OCI-LY1 (cell line): ENCODE measurements around the gene NACC1.

Source experiments
- H2AFZ ChIP-seq: fragments of 200-600 bp; sonication (generic), shearing (Covaris generic); 2 replicates; pipeline ENCODE4 v1.6.0; 2014; ENCODE audit warnings: antibody characterized with exemption, mild to moderate bottlenecking, low read length
- H3F3A ChIP-seq: fragments of 200-600 bp; sonication (generic), shearing (Covaris generic); 2 replicates; pipeline ENCODE4 v1.6.0; 2014; ENCODE audit warnings: mild to moderate bottlenecking, antibody characterized with exemption, low read length, moderate library complexity; ENCODE audit not compliant: insufficient read depth
- H3K27ac ChIP-seq: fragments of 200-600 bp; sonication (generic); 2 replicates; pipeline ENCODE4 v1.5.1; 2014; ENCODE audit warnings: low read length, mixed run types, mild to moderate bottlenecking, low read depth; ENCODE audit not compliant: poor library complexity, severe bottlenecking
- H3K27me3 ChIP-seq: fragments of 200-600 bp; sonication (generic); 2 replicates; pipeline ENCODE4 v1.6.0; 2014; ENCODE audit warnings: antibody characterized with exemption, mild to moderate bottlenecking, low read length, moderate library complexity; ENCODE audit not compliant: insufficient read depth
- H3K36me3 ChIP-seq: fragments of 200-600 bp; sonication (generic); 2 replicates; pipeline ENCODE4 v1.6.1; 2014; ENCODE audit warnings: mild to moderate bottlenecking, antibody characterized with exemption, low read length, moderate library complexity, mixed read lengths; ENCODE audit not compliant: insufficient read depth
- H3K4me1 ChIP-seq: fragments of 200-600 bp; sonication (generic); 2 replicates; pipeline ENCODE4 v1.5.1; 2014; ENCODE audit warnings: mild to moderate bottlenecking, low read length, moderate library complexity; ENCODE audit not compliant: insufficient read depth, severe bottlenecking
- H3K4me2 ChIP-seq: fragments of 200-600 bp; sonication (generic), shearing (Covaris generic); 2 replicates; pipeline ENCODE4 v1.6.1; 2014; ENCODE audit warnings: low read length
- H3K4me3 ChIP-seq: fragments of 200-600 bp; sonication (generic); 2 replicates; pipeline ENCODE4 v1.5.1; 2014; ENCODE audit warnings: low read length, low read depth, mild to moderate bottlenecking, mixed read lengths; ENCODE audit not compliant: poor library complexity, severe bottlenecking
- H3K79me2 ChIP-seq: fragments of 200-600 bp; shearing (Covaris generic); 2 replicates; pipeline ENCODE4 v1.6.1; 2016; ENCODE audit warnings: mixed run types, low read length, mixed read lengths; ENCODE audit not compliant: insufficient read depth
- H3K9ac ChIP-seq: fragments of 200-600 bp; sonication (generic), shearing (Covaris generic); 2 replicates; pipeline ENCODE4 v1.6.1; 2014; ENCODE audit warnings: mild to moderate bottlenecking, low read length, mixed read lengths
- H3K9me2 ChIP-seq: fragments of 200-600 bp; sonication (generic), shearing (Covaris generic); 2 replicates; pipeline ENCODE4 v1.6.1; 2014; ENCODE audit warnings: low read depth, mild to moderate bottlenecking, low read length, mixed read lengths
- H3K9me3 ChIP-seq: fragments of 200-600 bp; shearing (Covaris generic); 2 replicates; pipeline ENCODE4 v1.6.1; 2014; ENCODE audit warnings: low read length, mixed read lengths
- H4K20me1 ChIP-seq: fragments of 200-600 bp; sonication (generic), shearing (Covaris generic); 2 replicates; pipeline ENCODE4 v1.6.0; 2016; ENCODE audit warnings: mild to moderate bottlenecking, low read length; ENCODE audit not compliant: insufficient read depth
- CTCF ChIP-seq: fragments of 200-600 bp; sonication (generic), shearing (Covaris generic); IDR thresholded peaks from 2 replicates; pipeline ENCODE4 v1.5.1; 2017; ENCODE audit warnings: mild to moderate bottlenecking, antibody characterized with exemption, low read length, moderate library complexity, mixed read lengths
- EZH2 ChIP-seq: fragments of 200-600 bp; sonication (generic), shearing (Covaris generic); IDR thresholded peaks from 2 replicates; pipeline ENCODE4 v1.8.0; 2017; ENCODE audit warnings: borderline replicate concordance, mixed run types, mild to moderate bottlenecking, antibody characterized with exemption, low read length, moderate library complexity, mixed read lengths

Gene NACC1

GRCh38 chr19:13083627-13084026, 34.4 kb upstream of the NACC1 start:
- Histone ChIP-seq H3F3A (no peaks in the 10 kb centered on the region), H3K27me3 (peaks cover 17% of the 10 kb centered on the region; the same call in 1 of the 2 replicates), H4K20me1 (no peaks in the 10 kb centered on the region), H3K4me1 (no peaks in the 10 kb centered on the region), H3K9me3 (no peaks in the 10 kb centered on the region), H3K4me3 (no peak overlapping the region), H3K36me3 (no peaks in the 10 kb centered on the region), H3K27ac (no peak overlapping the region), H3K79me2 (no peaks in the 10 kb centered on the region), H3K9ac (no peak overlapping the region), H3K9me2 (no peaks in the 10 kb centered on the region), H2AFZ (no peak overlapping the region), H3K4me2 (no peak overlapping the region)
- TF ChIP-seq EZH2 (no peak), CTCF (no peak)

DNA sequence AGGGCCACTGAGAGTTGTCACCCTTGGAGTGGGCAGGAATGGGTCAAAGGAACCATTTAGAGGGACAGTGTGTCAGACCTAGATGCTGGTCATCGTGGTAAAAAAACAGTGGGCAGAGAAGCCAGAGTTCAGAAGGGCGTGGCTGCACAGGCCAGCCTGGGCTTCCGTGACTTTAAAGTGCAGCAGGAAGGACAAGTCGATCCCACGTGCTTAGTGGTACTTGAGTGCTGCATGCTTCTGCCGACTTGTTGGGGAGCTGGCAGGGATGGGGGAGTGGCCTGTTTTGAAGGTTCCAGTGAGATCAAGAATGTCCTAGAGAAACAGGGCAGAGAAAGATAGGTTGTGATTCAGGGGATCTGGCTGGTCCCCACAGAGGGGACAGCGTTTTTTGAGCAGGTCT, 32.4 kb upstream of the NACC1 start:
- H3K4me1 ChIP-seq, result no peaks in the 10 kb centered on the region
- H3K4me2 ChIP-seq, result no peak overlapping the region
- H3K9ac ChIP-seq, result no peak overlapping the region
- no peaks in the 10 kb centered on the region for H3K79me2 ChIP-seq
- peaks cover 24% of the 10 kb centered on the region; the same call in 1 of the 2 replicates for H3K27me3 ChIP-seq
- no peaks in the 10 kb centered on the region for H3K9me3 ChIP-seq
- no peak for TF ChIP-seq EZH2
- no peak for TF ChIP-seq CTCF
- no peaks in the 10 kb centered on the region for H3K36me3 ChIP-seq
- H2AFZ ChIP-seq, result no peak overlapping the region
- H4K20me1 ChIP-seq, result no peaks in the 10 kb centered on the region
- no peak overlapping the region for H3K4me3 ChIP-seq
- H3K9me2 ChIP-seq, result no peaks in the 10 kb centered on the region
- H3K27ac ChIP-seq, result no peak overlapping the region
- no peaks in the 10 kb centered on the region for H3F3A ChIP-seq

DNA sequence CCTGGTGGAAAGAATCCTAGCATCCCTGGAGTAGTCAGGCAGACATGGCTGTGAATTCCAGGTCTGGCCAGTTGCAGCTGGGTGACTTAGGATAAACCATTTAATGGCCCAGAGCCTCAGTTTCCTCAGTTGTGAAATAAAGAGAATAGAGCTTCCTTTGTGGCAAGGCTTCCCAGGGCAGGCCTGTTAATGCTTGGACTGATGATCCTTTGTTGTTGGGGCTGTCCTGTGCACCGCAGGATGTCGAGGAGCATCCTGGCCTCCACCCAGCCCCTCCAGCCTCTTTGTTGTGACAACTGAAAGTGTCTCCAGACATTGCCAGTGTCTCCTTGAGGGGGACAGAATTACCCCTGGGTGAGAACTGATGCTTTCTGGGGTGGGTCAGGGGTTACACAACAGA, 31.7 kb upstream of the NACC1 start:
- Histone ChIP-seq H4K20me1 (no peaks in the 10 kb centered on the region), H3K4me1 (no peaks in the 10 kb centered on the region), H3K9ac (no peak overlapping the region), H2AFZ (no peak overlapping the region), H3K4me3 (no peak overlapping the region), H3K9me2 (no peaks in the 10 kb centered on the region), H3K36me3 (no peaks in the 10 kb centered on the region), H3K79me2 (no peaks in the 10 kb centered on the region), H3K9me3 (no peaks in the 10 kb centered on the region), H3K4me2 (no peak overlapping the region), H3F3A (no peaks in the 10 kb centered on the region), H3K27me3 (peaks cover 24% of the 10 kb centered on the region; the same call in 1 of the 2 replicates), H3K27ac (no peak overlapping the region)
- TF ChIP-seq CTCF, result no peak
- TF ChIP-seq EZH2, result no peak
